Breast epithelium (tissue), 3 donors: ENCODE measurements around the gene KIAA0825.

Experiments
- CTCF ChIP-seq, 3 donors: fragments of 450-650 bp; IDR thresholded peaks; one replicate each; pipeline ENCODE4 v1.5.1; 2016 to 2017; ENCODE audit warnings: antibody characterized with exemption in 3 of 3, mild to moderate bottlenecking in 3 of 3, moderate library complexity in 3 of 3
- POLR2A ChIP-seq: fragments of 450-650 bp; IDR thresholded peaks from one replicate; pipeline ENCODE4 v1.6.1; 2016; ENCODE audit warnings: antibody characterized with exemption, mild to moderate bottlenecking, moderate library complexity

DNA sequence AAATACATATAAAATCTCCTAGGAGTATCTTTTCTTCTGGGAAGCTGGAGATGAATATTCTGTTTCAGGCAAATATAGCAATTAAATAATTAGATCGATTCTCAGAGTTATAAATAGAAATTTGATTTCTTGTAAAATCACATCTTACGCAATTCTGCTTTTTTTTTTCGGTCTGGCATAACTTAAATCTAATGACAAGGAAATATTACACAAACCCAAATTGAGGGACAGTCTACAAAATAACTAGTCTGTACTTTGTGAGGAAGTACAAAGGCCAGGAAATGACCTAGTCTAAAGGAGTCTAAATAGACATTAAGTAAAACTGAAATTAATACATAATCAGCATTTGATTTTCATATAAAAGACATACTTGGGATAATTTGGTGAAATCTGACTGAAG, 133.3 kb downstream of the KIAA0825 start:
- TF ChIP-seq CTCF (IDR thresholded peaks at IDR 0.05) = no peak
- no peak for TF ChIP-seq POLR2A
